GM21360 (cell line): ENCODE data around the gene EVC2.
"Not testable (repeated sequence)": the region's sequence is repeated elsewhere in the genome, so short reads cannot be mapped to it uniquely, and the experiment has no call there.

ENCODE experiments used
- ATAC-seq: cut with Tn5 transposase; IDR thresholded peaks from one replicate; pipeline ENCODE4 v1.9.1; 2021; ENCODE audit warnings: mild to moderate bottlenecking, moderate library complexity; ENCODE audit not compliant: unreplicated experiment

EVC2 gene

GRCh38 chr4:5746829-5747737 is 38.7 kb upstream of the EVC2 start:
- ATAC-seq, result no peak

- no peak for ATAC-seq
Observed at GRCh38 chr4:5746250-5746649, 37.9 kb upstream of the EVC2 start.

GRCh38 chr4:5742968-5743367 is 34.6 kb upstream of the EVC2 start:
- no peak for ATAC-seq

- no peak for ATAC-seq
Observed at GRCh38 chr4:5742388-5742787, 34.0 kb upstream of the EVC2 start.

GRCh38 chr4:5738061-5738460 is 29.7 kb upstream of the EVC2 start:
- ATAC-seq, result no peak

- ATAC-seq, result no peak
Observed at GRCh38 chr4:5735463-5735862, 27.1 kb upstream of the EVC2 start.

GRCh38 chr4:5734853-5735252 is 26.5 kb upstream of the EVC2 start:
- no peak for ATAC-seq

- no peak for ATAC-seq
Observed at GRCh38 chr4:5732158-5732557, 23.8 kb upstream of the EVC2 start.

- ATAC-seq, result no peak
Observed at GRCh38 chr4:5730993-5731990, 22.9 kb upstream of the EVC2 start.

- ATAC-seq, result no peak
Observed at GRCh38 chr4:5730436-5730835, 22.1 kb upstream of the EVC2 start.

GRCh38 chr4:5728412-5728811 is 20.1 kb upstream of the EVC2 start:
- ATAC-seq, result not testable (repeated sequence)

- ATAC-seq, result no peak
Observed at GRCh38 chr4:5724377-5724776, 16.0 kb upstream of the EVC2 start.

GRCh38 chr4:5722328-5722727 is 14.0 kb upstream of the EVC2 start:
- no peak for ATAC-seq

GRCh38 chr4:5721923-5722322 is 13.6 kb upstream of the EVC2 start:
- no peak for ATAC-seq

- no peak for ATAC-seq
Observed at GRCh38 chr4:5720980-5721379, 12.6 kb upstream of the EVC2 start.

GRCh38 chr4:5720157-5720850 is 11.9 kb upstream of the EVC2 start:
- no peak for ATAC-seq

GRCh38 chr4:5719350-5720055 is 11.1 kb upstream of the EVC2 start:
- ATAC-seq, result no peak

- no peak for ATAC-seq
Observed at GRCh38 chr4:5718411-5718810, 10.1 kb upstream of the EVC2 start.

GRCh38 chr4:5717449-5718158 is 9.2 kb upstream of the EVC2 start:
- no peak for ATAC-seq

GRCh38 chr4:5716391-5716790 is 8.0 kb upstream of the EVC2 start:
- ATAC-seq, result no peak
